ENCODE results near the gene RCHY1.

DNA sequence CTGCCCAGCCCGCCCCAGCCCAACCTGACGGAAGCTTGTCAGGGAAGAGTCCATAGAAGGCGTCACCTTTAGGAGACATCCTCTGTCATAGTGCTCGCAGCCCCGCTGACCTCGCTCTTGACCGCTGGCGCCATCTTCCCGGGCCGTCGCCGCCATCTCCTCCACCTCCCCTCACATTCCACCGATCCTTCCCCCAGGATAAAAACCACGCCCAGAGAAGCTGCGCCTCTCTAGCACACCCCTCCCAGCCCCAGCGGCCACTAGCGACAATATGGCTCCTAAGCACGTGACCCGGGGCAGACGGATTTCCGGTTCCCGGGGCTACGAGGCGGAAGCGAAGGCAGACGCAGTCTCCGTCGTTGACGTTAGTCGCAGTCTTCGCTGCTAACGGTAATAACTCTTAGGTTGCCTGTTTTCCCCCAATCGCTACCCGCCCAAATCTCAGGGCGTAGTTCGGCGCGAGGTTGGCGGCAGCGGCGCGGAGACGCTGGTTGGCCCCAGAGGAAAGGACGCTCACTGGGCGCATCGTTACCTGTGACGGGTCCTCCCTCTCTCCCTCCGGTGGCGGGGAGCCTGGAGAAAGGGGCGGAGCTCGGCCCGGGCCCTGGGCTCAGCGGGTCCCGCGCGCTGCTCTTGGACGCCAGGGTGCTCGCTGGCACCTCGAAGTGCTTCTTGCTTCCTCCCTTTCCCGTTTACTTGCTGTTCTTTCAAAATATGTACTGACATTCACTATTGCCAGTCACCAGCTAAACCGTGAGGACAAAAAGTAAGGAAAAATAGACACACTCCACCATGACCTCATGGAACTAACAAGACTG, at the start of gene RCHY1, which contains the start of gene THAP6:
- TF ChIP-seq, protein P1, sequence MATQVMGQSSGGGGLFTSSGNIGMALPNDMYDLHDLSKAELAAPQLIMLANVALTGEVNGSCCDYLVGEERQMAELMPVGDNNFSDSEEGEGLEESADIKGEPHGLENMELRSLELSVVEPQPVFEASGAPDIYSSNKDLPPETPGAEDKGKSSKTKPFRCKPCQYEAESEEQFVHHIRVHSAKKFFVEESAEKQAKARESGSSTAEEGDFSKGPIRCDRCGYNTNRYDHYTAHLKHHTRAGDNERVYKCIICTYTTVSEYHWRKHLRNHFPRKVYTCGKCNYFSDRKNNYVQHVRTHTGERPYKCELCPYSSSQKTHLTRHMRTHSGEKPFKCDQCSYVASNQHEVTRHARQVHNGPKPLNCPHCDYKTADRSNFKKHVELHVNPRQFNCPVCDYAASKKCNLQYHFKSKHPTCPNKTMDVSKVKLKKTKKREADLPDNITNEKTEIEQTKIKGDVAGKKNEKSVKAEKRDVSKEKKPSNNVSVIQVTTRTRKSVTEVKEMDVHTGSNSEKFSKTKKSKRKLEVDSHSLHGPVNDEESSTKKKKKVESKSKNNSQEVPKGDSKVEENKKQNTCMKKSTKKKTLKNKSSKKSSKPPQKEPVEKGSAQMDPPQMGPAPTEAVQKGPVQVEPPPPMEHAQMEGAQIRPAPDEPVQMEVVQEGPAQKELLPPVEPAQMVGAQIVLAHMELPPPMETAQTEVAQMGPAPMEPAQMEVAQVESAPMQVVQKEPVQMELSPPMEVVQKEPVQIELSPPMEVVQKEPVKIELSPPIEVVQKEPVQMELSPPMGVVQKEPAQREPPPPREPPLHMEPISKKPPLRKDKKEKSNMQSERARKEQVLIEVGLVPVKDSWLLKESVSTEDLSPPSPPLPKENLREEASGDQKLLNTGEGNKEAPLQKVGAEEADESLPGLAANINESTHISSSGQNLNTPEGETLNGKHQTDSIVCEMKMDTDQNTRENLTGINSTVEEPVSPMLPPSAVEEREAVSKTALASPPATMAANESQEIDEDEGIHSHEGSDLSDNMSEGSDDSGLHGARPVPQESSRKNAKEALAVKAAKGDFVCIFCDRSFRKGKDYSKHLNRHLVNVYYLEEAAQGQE (IDR thresholded peaks at IDR 0.05), result peak; percentile 61
- TF ChIP-seq, protein P2, sequence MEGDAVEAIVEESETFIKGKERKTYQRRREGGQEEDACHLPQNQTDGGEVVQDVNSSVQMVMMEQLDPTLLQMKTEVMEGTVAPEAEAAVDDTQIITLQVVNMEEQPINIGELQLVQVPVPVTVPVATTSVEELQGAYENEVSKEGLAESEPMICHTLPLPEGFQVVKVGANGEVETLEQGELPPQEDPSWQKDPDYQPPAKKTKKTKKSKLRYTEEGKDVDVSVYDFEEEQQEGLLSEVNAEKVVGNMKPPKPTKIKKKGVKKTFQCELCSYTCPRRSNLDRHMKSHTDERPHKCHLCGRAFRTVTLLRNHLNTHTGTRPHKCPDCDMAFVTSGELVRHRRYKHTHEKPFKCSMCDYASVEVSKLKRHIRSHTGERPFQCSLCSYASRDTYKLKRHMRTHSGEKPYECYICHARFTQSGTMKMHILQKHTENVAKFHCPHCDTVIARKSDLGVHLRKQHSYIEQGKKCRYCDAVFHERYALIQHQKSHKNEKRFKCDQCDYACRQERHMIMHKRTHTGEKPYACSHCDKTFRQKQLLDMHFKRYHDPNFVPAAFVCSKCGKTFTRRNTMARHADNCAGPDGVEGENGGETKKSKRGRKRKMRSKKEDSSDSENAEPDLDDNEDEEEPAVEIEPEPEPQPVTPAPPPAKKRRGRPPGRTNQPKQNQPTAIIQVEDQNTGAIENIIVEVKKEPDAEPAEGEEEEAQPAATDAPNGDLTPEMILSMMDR (IDR thresholded peaks at IDR 0.05; ENCODE audit: low read depth, low read length, missing input control), result no peak
- TF ChIP-seq, protein P3, sequence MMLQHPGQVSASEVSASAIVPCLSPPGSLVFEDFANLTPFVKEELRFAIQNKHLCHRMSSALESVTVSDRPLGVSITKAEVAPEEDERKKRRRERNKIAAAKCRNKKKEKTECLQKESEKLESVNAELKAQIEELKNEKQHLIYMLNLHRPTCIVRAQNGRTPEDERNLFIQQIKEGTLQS (IDR thresholded peaks at IDR 0.05), result peak; percentile 23
- TF ChIP-seq, protein P4, sequence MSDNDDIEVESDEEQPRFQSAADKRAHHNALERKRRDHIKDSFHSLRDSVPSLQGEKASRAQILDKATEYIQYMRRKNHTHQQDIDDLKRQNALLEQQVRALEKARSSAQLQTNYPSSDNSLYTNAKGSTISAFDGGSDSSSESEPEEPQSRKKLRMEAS (IDR thresholded peaks at IDR 0.05), result peak; percentile 96
- peak in 1 of 2 donors; percentile 19 for TF ChIP-seq RAD21 (IDR thresholded peaks at IDR 0.05)
